Stomach (tissue), 4 donors: ENCODE data around the gene SGMS1.

ENCODE experiments used
- CTCF ChIP-seq, 7 experiments: fragments of 450-650 bp in 4 of 7; fragments of 200-600 bp in 3 of 7; sonication (generic) in 3 of 7; IDR thresholded peaks; one replicate each; pipeline ENCODE4 v1.5.1; 2016 to 2019; ENCODE audit warnings: antibody characterized with exemption in 7 of 7, control low read depth in 2 of 7, mild to moderate bottlenecking in 1 of 7
- EP300 ChIP-seq: sonication (generic); formaldehyde crosslinking; IDR thresholded peaks from one replicate; pipeline ENCODE4 v1.6.1; 2017; ENCODE audit warnings: antibody characterized with exemption
- POLR2A ChIP-seq, 4 donors: fragments of 450-650 bp; IDR thresholded peaks; one replicate each; pipeline ENCODE4 v1.6.1; 2016; ENCODE audit warnings: antibody characterized with exemption in 4 of 4, control low read depth in 2 of 4, mild to moderate bottlenecking in 1 of 4, moderate library complexity in 1 of 4
- POLR2AphosphoS5 ChIP-seq, 3 donors: sonication (generic); formaldehyde crosslinking; IDR thresholded peaks; one replicate each; pipeline ENCODE4 v1.6.1; 2016; ENCODE audit warnings: antibody characterized with exemption in 3 of 3

- TF ChIP-seq CTCF (IDR thresholded peaks at IDR 0.05) (no peak), POLR2AphosphoS5 (IDR thresholded peaks at IDR 0.05) (no peak), EP300 (no peak), POLR2A (IDR thresholded peaks at IDR 0.05) (no peak)
Measured at GRCh38 chr10:50350366-50350765, 273.4 kb downstream of the SGMS1 start.
